ENCODE measurements around the gene CKAP2L.

Gene CKAP2L

GRCh38 chr2:112726487-112727190, 37.8 kb downstream of the CKAP2L start:
- H4K20me1 ChIP-seq (ENCODE audit: insufficient read depth, low read length, poor library complexity, severe bottlenecking) = no peaks in the 10 kb centered on the region
- no peaks in the 10 kb centered on the region for H3F3A ChIP-seq (ENCODE audit: low read depth)
- no peaks in the 10 kb centered on the region for H3K27me3 ChIP-seq (ENCODE audit: insufficient read depth, low read length, poor library complexity, severe bottlenecking)
- no peaks in the 10 kb centered on the region for H3K9me2 ChIP-seq (replicated peaks; ENCODE audit: low read depth, low read length)
- H3K36me3 ChIP-seq (ENCODE audit: insufficient read depth, low read length) = no peaks in the 10 kb centered on the region
- no peak overlapping the region for H3K4me3 ChIP-seq (ENCODE audit: low read length, poor library complexity, severe bottlenecking)
- H3K4me1 ChIP-seq (ENCODE audit: insufficient read depth, low read length, poor library complexity, severe bottlenecking) = peaks cover 5% of the 10 kb centered on the region
- peak overlapping the region; percentile 61; the same call in 1 of the 2 replicates for H2AFZ ChIP-seq (ENCODE audit: low read length)
- TF ChIP-seq, protein P1, sequence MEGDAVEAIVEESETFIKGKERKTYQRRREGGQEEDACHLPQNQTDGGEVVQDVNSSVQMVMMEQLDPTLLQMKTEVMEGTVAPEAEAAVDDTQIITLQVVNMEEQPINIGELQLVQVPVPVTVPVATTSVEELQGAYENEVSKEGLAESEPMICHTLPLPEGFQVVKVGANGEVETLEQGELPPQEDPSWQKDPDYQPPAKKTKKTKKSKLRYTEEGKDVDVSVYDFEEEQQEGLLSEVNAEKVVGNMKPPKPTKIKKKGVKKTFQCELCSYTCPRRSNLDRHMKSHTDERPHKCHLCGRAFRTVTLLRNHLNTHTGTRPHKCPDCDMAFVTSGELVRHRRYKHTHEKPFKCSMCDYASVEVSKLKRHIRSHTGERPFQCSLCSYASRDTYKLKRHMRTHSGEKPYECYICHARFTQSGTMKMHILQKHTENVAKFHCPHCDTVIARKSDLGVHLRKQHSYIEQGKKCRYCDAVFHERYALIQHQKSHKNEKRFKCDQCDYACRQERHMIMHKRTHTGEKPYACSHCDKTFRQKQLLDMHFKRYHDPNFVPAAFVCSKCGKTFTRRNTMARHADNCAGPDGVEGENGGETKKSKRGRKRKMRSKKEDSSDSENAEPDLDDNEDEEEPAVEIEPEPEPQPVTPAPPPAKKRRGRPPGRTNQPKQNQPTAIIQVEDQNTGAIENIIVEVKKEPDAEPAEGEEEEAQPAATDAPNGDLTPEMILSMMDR (conservative IDR thresholded peaks at IDR 0.05; ENCODE audit: low read length) = peak; percentile 89
- no peak for TF ChIP-seq EZH2phosphoT487 (IDR thresholded peaks at IDR 0.05; ENCODE audit: borderline replicate concordance)
- no peak overlapping the region for H3K9ac ChIP-seq (ENCODE audit: low read depth, low read length, poor library complexity, severe bottlenecking)
- no peak overlapping the region for H3K4me2 ChIP-seq (ENCODE audit: low read depth, low read length, poor library complexity, severe bottlenecking)
- no peaks in the 10 kb centered on the region for H3K79me2 ChIP-seq (ENCODE audit: insufficient read depth, low read length)
- no peaks in the 10 kb centered on the region for H3K9me3 ChIP-seq (ENCODE audit: insufficient read depth, low read depth, low read length)

- Histone ChIP-seq H3K4me2 (ENCODE audit: low read depth, low read length, poor library complexity, severe bottlenecking) (no peak overlapping the region), H3K4me1 (ENCODE audit: insufficient read depth, low read length, poor library complexity, severe bottlenecking) (peaks cover 5% of the 10 kb centered on the region), H3K79me2 (ENCODE audit: insufficient read depth, low read length) (no peaks in the 10 kb centered on the region), H3K9me3 (ENCODE audit: insufficient read depth, low read depth, low read length) (no peaks in the 10 kb centered on the region), H3K9me2 (replicated peaks; ENCODE audit: low read depth, low read length) (no peaks in the 10 kb centered on the region), H2AFZ (ENCODE audit: low read length) (no peak overlapping the region; the same call in 1 of the 2 replicates), H4K20me1 (ENCODE audit: insufficient read depth, low read length, poor library complexity, severe bottlenecking) (no peaks in the 10 kb centered on the region), H3K9ac (ENCODE audit: low read depth, low read length, poor library complexity, severe bottlenecking) (no peak overlapping the region), H3K4me3 (ENCODE audit: low read length, poor library complexity, severe bottlenecking) (no peak overlapping the region), H3K36me3 (ENCODE audit: insufficient read depth, low read length) (no peaks in the 10 kb centered on the region), H3F3A (ENCODE audit: low read depth) (no peaks in the 10 kb centered on the region), H3K27me3 (ENCODE audit: insufficient read depth, low read length, poor library complexity, severe bottlenecking) (no peaks in the 10 kb centered on the region)
- TF ChIP-seq, protein P1 (conservative IDR thresholded peaks at IDR 0.05; ENCODE audit: low read length) = no peak
- no peak for TF ChIP-seq EZH2phosphoT487 (IDR thresholded peaks at IDR 0.05; ENCODE audit: borderline replicate concordance)
These were observed 38.6 kb downstream of the CKAP2L start for GRCh38 chr2:112725545-112726457.

- no peaks in the 10 kb centered on the region for H3K27me3 ChIP-seq (ENCODE audit: insufficient read depth, low read length, poor library complexity, severe bottlenecking)
- H3K79me2 ChIP-seq (ENCODE audit: insufficient read depth, low read length) = no peaks in the 10 kb centered on the region
- H3K4me1 ChIP-seq (ENCODE audit: insufficient read depth, low read length, poor library complexity, severe bottlenecking) = peaks cover 5% of the 10 kb centered on the region
- no peaks in the 10 kb centered on the region for H4K20me1 ChIP-seq (ENCODE audit: insufficient read depth, low read length, poor library complexity, severe bottlenecking)
- TF ChIP-seq, protein P1 (conservative IDR thresholded peaks at IDR 0.05; ENCODE audit: low read length) = peak; percentile 73
- no peak for TF ChIP-seq EZH2phosphoT487 (IDR thresholded peaks at IDR 0.05; ENCODE audit: borderline replicate concordance)
- H3K9me3 ChIP-seq (ENCODE audit: insufficient read depth, low read depth, low read length) = no peaks in the 10 kb centered on the region
- H3F3A ChIP-seq (ENCODE audit: low read depth) = no peaks in the 10 kb centered on the region
- peak overlapping the region; percentile 1 for H3K9ac ChIP-seq (ENCODE audit: low read depth, low read length, poor library complexity, severe bottlenecking)
- H2AFZ ChIP-seq (ENCODE audit: low read length) = no peak overlapping the region
- H3K36me3 ChIP-seq (ENCODE audit: insufficient read depth, low read length) = no peaks in the 10 kb centered on the region
- H3K4me2 ChIP-seq (ENCODE audit: low read depth, low read length, poor library complexity, severe bottlenecking) = no peak overlapping the region
- H3K4me3 ChIP-seq (ENCODE audit: low read length, poor library complexity, severe bottlenecking) = no peak overlapping the region
- no peaks in the 10 kb centered on the region for H3K9me2 ChIP-seq (replicated peaks; ENCODE audit: low read depth, low read length)
These were observed 39.6 kb downstream of the CKAP2L start for GRCh38 chr2:112724591-112725525.

All from Loucy (cell line).